Activated naive CD4-positive, alpha-beta T cell treated with anti-CD3 and anti-CD28 coated beads, Interleukin-2, amount 50 U/mL, for 24 hours (primary cell): ENCODE results near the gene WTAP.
"Not testable (repeated sequence)": the region's sequence is repeated elsewhere in the genome, so short reads cannot be mapped to it uniquely, and the experiment has no call there.

ENCODE experiments used
- H3K27ac Mint-ChIP-seq: one replicate; pipeline ENCODE4 v1.8.0; 2021; ENCODE audit warnings: mild to moderate bottlenecking, mixed read lengths
- H3K27me3 Mint-ChIP-seq: one replicate; pipeline ENCODE4 v1.8.0; 2021; ENCODE audit warnings: mixed read lengths
- H3K36me3 Mint-ChIP-seq: one replicate; pipeline ENCODE4 v1.8.0; 2021; ENCODE audit warnings: mixed read lengths
- H3K4me1 Mint-ChIP-seq: one replicate; pipeline ENCODE4 v1.8.0; 2021; ENCODE audit warnings: mixed read lengths
- H3K4me3 Mint-ChIP-seq: one replicate; pipeline ENCODE4 v1.8.0; 2021; ENCODE audit warnings: mild to moderate bottlenecking, mixed read lengths
- H3K9me3 Mint-ChIP-seq: one replicate; pipeline ENCODE4 v1.8.0; 2021; ENCODE audit warnings: mixed read lengths

Gene WTAP

GRCh38 chr6:159716247-159717096 is 10.8 kb upstream of the WTAP start:
- Mint-ChIP-seq H3K4me3 (no peak overlapping the region), H3K9me3 (no peaks in the 10 kb centered on the region), H3K4me1 (peaks cover 4% of the 10 kb centered on the region), H3K36me3 (no peaks in the 10 kb centered on the region), H3K27ac (peak overlapping the region; percentile 17), H3K27me3 (no peaks in the 10 kb centered on the region)

GRCh38 chr6:159718634-159719033 is 8.7 kb upstream of the WTAP start:
- Mint-ChIP-seq H3K27me3 (no peaks in the 10 kb centered on the region), H3K27ac (no peak overlapping the region), H3K9me3 (peaks cover 5% of the 10 kb centered on the region)

GRCh38 chr6:159719287-159719686 is 8.0 kb upstream of the WTAP start:
- Mint-ChIP-seq H3K27me3 (no peaks in the 10 kb centered on the region), H3K27ac (no peak overlapping the region), H3K36me3 (peaks cover 7% of the 10 kb centered on the region), H3K4me3 (no peak overlapping the region), H3K4me1 (peaks cover 19% of the 10 kb centered on the region), H3K9me3 (peaks cover 5% of the 10 kb centered on the region)

More at GRCh38 chr6:159718634-159719033, 8.7 kb upstream of the WTAP start:
- H3K4me1 Mint-ChIP-seq = peaks cover 15% of the 10 kb centered on the region
- H3K36me3 Mint-ChIP-seq = peaks cover 7% of the 10 kb centered on the region
- no peak overlapping the region for H3K4me3 Mint-ChIP-seq

- H3K36me3 Mint-ChIP-seq = peaks cover 7% of the 10 kb centered on the region
- no peaks in the 10 kb centered on the region for H3K27me3 Mint-ChIP-seq
- no peak overlapping the region for H3K27ac Mint-ChIP-seq
- H3K4me3 Mint-ChIP-seq = no peak overlapping the region
- peaks cover 5% of the 10 kb centered on the region for H3K9me3 Mint-ChIP-seq
- peaks cover 20% of the 10 kb centered on the region for H3K4me1 Mint-ChIP-seq
These were observed 6.6 kb upstream of the WTAP start for GRCh38 chr6:159720708-159721107.

GRCh38 chr6:159721981-159722380 is 5.3 kb upstream of the WTAP start:
- H3K4me3 Mint-ChIP-seq, H3K27me3 Mint-ChIP-seq, H3K9me3 Mint-ChIP-seq, H3K27ac Mint-ChIP-seq, H3K36me3 Mint-ChIP-seq: not testable (repeated sequence)
- H3K4me1 Mint-ChIP-seq = peaks cover 27% of the 10 kb centered on the region

GRCh38 chr6:159722655-159723054 is 4.7 kb upstream of the WTAP start:
- Mint-ChIP-seq H3K27ac (peak overlapping the region; percentile 59), H3K4me1 (peaks cover 27% of the 10 kb centered on the region), H3K9me3 (peaks cover 5% of the 10 kb centered on the region)

GRCh38 chr6:159723259-159723658 is 4.0 kb upstream of the WTAP start:
- H3K27me3 Mint-ChIP-seq = no peaks in the 10 kb centered on the region
- H3K36me3 Mint-ChIP-seq = peaks cover 7% of the 10 kb centered on the region
- H3K4me1 Mint-ChIP-seq = peaks cover 27% of the 10 kb centered on the region
- peaks cover 5% of the 10 kb centered on the region for H3K9me3 Mint-ChIP-seq
- H3K27ac Mint-ChIP-seq = peak overlapping the region; percentile 47
- H3K4me3 Mint-ChIP-seq = no peak overlapping the region

More at GRCh38 chr6:159722655-159723054, 4.7 kb upstream of the WTAP start:
- Mint-ChIP-seq H3K36me3 (peaks cover 7% of the 10 kb centered on the region), H3K4me3 (no peak overlapping the region), H3K27me3 (no peaks in the 10 kb centered on the region)

GRCh38 chr6:159724778-159725177 is 2.5 kb upstream of the WTAP start:
- peaks cover 39% of the 10 kb centered on the region for H3K4me1 Mint-ChIP-seq
- H3K27ac Mint-ChIP-seq = peak overlapping the region; percentile 41
- peaks cover 9% of the 10 kb centered on the region for H3K36me3 Mint-ChIP-seq
- H3K27me3 Mint-ChIP-seq = no peaks in the 10 kb centered on the region
- peaks cover 5% of the 10 kb centered on the region for H3K9me3 Mint-ChIP-seq
- H3K4me3 Mint-ChIP-seq = peak overlapping the region; percentile 7

GRCh38 chr6:159725208-159725607 is 2.1 kb upstream of the WTAP start:
- not testable (repeated sequence) for H3K36me3 Mint-ChIP-seq, H3K9me3 Mint-ChIP-seq, H3K27ac Mint-ChIP-seq, H3K27me3 Mint-ChIP-seq
- peak overlapping the region; percentile 7 for H3K4me3 Mint-ChIP-seq
- peaks cover 42% of the 10 kb centered on the region for H3K4me1 Mint-ChIP-seq

GRCh38 chr6:159726255-159726917 is 920 bp upstream of the WTAP start:
- H3K27ac Mint-ChIP-seq = peak overlapping the region; percentile 98
- peaks cover 12% of the 10 kb centered on the region for H3K36me3 Mint-ChIP-seq
- H3K4me1 Mint-ChIP-seq = peaks cover 54% of the 10 kb centered on the region
- peak overlapping the region; percentile 95 for H3K4me3 Mint-ChIP-seq
- H3K27me3 Mint-ChIP-seq = no peaks in the 10 kb centered on the region
- H3K9me3 Mint-ChIP-seq = peaks cover 5% of the 10 kb centered on the region

GRCh38 chr6:159727717-159728445 is 575 bp downstream of the WTAP start:
- peaks cover 8% of the 10 kb centered on the region for H3K36me3 Mint-ChIP-seq
- no peaks in the 10 kb centered on the region for H3K27me3 Mint-ChIP-seq
- H3K4me1 Mint-ChIP-seq = peaks cover 58% of the 10 kb centered on the region
- peak overlapping the region; percentile 94 for H3K4me3 Mint-ChIP-seq
- peak overlapping the region; percentile 80 for H3K27ac Mint-ChIP-seq
- peaks cover 5% of the 10 kb centered on the region for H3K9me3 Mint-ChIP-seq

GRCh38 chr6:159728531-159728964 is 1.2 kb downstream of the WTAP start:
- Mint-ChIP-seq H3K4me1 (peaks cover 56% of the 10 kb centered on the region), H3K27me3 (no peaks in the 10 kb centered on the region), H3K27ac (peak overlapping the region; percentile 80), H3K9me3 (no peaks in the 10 kb centered on the region), H3K4me3 (peak overlapping the region; percentile 94), H3K36me3 (peaks cover 5% of the 10 kb centered on the region)

- H3K4me1 Mint-ChIP-seq = peaks cover 59% of the 10 kb centered on the region
- H3K27ac Mint-ChIP-seq = peak overlapping the region; percentile 80
- peak overlapping the region; percentile 94 for H3K4me3 Mint-ChIP-seq
- no peaks in the 10 kb centered on the region for H3K27me3 Mint-ChIP-seq
- H3K9me3 Mint-ChIP-seq = no peaks in the 10 kb centered on the region
- peaks cover 5% of the 10 kb centered on the region for H3K36me3 Mint-ChIP-seq
These were observed 2.5 kb downstream of the WTAP start for GRCh38 chr6:159729598-159730331.

GRCh38 chr6:159730332-159730676 is 3.0 kb downstream of the WTAP start:
- H3K27me3 Mint-ChIP-seq = no peaks in the 10 kb centered on the region
- peaks cover 5% of the 10 kb centered on the region for H3K36me3 Mint-ChIP-seq
- H3K4me1 Mint-ChIP-seq = peaks cover 61% of the 10 kb centered on the region
- H3K4me3 Mint-ChIP-seq = peak overlapping the region; percentile 94
- H3K27ac Mint-ChIP-seq = no peak overlapping the region
- H3K9me3 Mint-ChIP-seq = no peaks in the 10 kb centered on the region

- H3K27me3 Mint-ChIP-seq, H3K4me3 Mint-ChIP-seq, H3K9me3 Mint-ChIP-seq, H3K36me3 Mint-ChIP-seq, H3K27ac Mint-ChIP-seq: not testable (repeated sequence)
- H3K4me1 Mint-ChIP-seq = peaks cover 66% of the 10 kb centered on the region
These were observed 5.2 kb downstream of the WTAP start for GRCh38 chr6:159732550-159732949.
